Uterus (tissue), 2 donors: ENCODE data around the gene SAA1.

ENCODE experiments used
- CTCF ChIP-seq, 4 experiments: fragments of 200-600 bp in 2 of 4; fragments of 450-650 bp in 2 of 4; sonication (generic) in 2 of 4; IDR thresholded peaks; one replicate each; pipeline ENCODE4 v1.5.1; 2016 to 2019; ENCODE audit warnings: antibody characterized with exemption in 4 of 4, mild to moderate bottlenecking in 2 of 4, moderate library complexity in 1 of 4
- POLR2A ChIP-seq, 2 donors: fragments of 450-650 bp; IDR thresholded peaks; one replicate each; pipeline ENCODE4 v1.6.1; 2016; ENCODE audit warnings: antibody characterized with exemption in 2 of 2, mild to moderate bottlenecking in 1 of 2, moderate library complexity in 1 of 2

- TF ChIP-seq CTCF (IDR thresholded peaks at IDR 0.05) (no peak), POLR2A (IDR thresholded peaks at IDR 0.05) (no peak)
Measured at GRCh38 chr11:18295316-18295715, 29.3 kb downstream of the SAA1 start.
